HG03442 (cell line): Measurements from ENCODE around the gene MOV10.
"Not testable (repeated sequence)": the region's sequence is repeated elsewhere in the genome, so short reads cannot be mapped to it uniquely, and the experiment has no call there.

Experiments used
- ATAC-seq: cut with Tn5 transposase; IDR thresholded peaks from one replicate; pipeline ENCODE4 v1.9.1; 2021; ENCODE audit warnings: mild to moderate bottlenecking, moderate library complexity; ENCODE audit not compliant: unreplicated experiment

Gene MOV10

GRCh38 chr1:112674440-112674985 lies at the start of gene MOV10:
TSS of gene MOV10 (plus strand) at chr1:112674659. CDS start at chr1:112674913, 254 bp downstream.
- ATAC-seq = peak; percentile 45

DNA sequence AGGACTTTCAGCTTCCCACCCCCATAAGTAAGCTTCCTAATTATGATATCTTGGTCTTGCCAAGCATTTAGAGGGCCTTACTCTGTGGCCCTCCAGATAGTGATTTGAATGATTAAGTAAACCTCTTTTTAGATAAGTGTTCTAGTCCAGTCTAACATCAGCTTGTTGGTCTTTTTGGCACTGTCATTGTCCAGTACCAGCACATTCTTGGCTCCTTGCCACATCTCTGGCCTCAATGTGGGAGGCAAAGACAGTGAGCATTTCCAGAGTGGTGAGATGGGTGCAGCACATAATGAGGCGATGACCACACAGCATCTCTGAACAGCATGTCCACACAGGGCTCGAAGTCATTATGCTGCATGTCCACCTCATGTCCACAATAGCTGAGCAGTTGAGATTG lies 48.8 kb upstream of the MOV10 start:
- no peak for ATAC-seq

GRCh38 chr1:112626193-112626592 lies 48.3 kb upstream of the MOV10 start:
- ATAC-seq = no peak

DNA sequence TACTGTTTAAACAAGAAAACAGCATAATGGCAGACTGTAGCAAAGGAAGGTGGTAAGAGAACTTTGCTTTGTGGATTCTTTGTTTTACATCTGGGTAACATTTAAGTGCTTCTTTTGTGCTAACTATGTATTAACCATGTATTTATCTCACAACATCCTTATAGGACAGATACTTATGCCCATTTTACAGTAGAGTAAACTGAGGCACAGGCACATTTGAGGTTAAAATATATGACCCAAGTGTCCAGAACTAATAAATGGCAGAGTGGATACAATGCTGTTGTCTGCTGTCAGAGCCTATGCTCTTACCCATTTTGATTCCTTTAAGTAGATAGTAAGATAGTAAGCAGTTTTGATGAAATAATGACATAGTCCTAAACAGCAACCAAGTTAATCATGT lies 47.6 kb upstream of the MOV10 start:
- no peak for ATAC-seq

- no peak for ATAC-seq
These were observed 45.9 kb upstream of the MOV10 start for GRCh38 chr1:112628516-112628915.

DNA sequence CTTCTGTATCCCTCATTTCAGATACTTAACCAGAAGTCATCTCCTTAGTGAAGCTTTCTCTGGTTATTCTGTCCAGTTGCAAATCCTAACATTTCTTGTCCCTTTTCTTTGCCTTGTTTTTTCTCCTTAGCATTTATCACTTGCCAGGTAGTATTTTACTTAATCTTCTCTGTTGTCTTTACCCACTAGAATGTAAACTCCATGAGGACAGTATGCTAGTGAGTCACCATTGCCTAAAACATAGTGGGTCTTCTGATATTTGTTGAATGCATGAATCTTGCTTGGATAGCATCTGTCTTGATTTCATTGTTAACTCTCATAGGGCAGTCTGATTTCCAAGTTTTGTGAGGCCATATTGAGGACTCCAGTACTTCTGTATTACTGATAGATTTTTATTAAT lies 45.2 kb upstream of the MOV10 start:
- no peak for ATAC-seq

- no peak for ATAC-seq
These were observed 40.8 kb upstream of the MOV10 start for GRCh38 chr1:112633628-112634027.

DNA sequence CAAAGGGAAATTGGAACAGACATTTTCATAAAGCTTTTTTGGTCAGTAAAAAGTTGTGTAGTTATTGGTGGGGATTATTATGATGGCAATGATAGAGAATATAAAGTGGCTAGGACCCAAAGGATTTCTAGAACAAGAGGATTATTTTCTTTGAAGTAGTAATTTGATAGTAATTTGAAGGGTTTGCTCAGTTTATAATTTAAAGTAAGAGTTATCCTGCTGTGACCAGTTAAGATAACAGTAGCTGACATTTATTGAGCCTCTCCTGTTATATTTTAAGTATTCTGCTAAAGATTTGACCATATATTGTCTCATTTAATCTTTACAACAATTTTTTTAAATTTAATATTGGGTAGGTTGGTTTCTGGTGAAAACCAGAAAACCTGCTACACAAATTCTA lies 40.1 kb upstream of the MOV10 start:
- no peak for ATAC-seq

DNA sequence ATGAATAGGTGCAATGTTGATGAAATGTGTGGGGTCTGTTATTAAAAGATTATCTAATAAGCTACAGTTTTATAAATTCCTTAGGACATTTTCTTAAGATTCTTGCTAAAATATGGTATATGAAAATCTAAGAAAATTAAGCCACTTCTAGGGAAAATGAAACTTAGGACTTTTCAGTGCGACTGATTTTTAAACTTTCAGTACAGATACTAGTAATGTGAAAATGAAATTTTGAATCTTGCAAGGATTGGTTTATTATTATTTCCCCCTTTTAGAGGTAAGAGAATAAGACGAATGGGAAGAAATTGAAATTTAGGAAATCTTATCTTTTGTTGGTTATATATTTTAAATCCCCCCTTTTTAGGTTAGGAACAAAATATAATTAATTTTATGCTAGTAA lies 38.4 kb upstream of the MOV10 start:
- ATAC-seq = no peak

DNA sequence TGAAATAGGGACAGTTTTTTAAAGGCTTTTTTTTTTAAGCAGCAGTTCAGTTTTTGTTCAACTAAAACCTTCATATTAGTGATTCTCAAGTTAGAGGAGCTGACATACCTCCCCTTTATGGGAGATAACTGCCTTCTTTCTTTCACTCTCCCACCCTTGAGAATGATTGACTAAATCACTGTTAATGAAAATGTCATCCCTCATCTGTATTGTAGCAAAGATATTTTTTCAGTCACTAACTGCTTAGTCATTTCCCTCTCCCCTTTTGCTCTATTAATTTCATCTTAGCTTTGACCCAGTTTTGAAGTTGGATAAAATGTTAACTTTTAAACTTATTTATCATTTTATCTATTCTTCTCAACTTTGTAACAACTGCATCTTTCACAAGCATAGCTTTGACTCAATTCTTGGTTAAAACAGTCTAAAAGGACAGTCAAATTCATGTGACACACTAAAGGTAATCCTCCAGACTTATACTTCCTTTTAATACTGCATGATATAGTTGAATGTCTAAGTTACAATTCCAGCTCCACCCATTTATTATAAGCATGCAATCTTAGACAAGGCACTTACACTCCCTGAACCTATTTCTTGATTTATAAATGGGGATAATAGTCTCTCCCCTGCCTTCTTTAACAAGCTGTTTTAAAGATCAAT lies 37.7 kb upstream of the MOV10 start:
- ATAC-seq = no peak

- ATAC-seq = no peak
These were observed 37.0 kb upstream of the MOV10 start for GRCh38 chr1:112637254-112638109.

DNA sequence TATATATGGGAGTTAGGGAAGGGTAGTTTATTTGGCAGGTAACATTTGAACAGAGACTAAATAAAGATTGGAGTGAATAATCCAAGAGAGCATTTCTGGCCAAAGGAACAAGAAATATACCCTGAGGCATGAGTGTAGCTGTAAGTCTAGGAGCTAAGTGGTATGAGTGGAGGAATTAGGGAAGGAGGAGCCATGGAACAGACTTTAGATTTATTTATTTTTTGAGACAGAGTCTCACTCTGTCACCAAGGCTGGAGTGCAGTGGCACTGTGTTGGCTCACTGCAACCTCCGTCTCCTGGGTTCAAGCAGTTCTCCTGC lies 36.4 kb upstream of the MOV10 start:
- no peak for ATAC-seq

DNA sequence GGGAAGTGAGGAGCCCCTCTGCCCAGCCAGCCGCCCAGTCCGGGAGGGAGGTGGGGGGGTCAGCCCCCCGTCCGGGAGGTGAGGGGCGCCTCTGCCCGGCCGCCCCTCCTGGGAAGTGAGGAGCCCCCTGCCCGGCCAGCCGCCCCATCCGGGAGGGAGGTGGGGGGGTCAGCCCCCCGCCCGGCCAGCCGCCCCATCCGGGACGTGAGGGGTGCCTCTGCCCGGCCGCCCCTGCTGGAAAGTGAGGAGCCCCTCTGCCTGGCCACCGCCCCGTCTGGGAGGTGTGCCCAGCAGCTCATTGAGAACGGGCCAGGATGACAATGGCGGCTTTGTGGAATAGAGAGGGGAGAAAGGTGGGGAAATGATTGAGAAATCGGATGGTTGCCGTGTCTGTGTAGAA lies 34.0 kb upstream of the MOV10 start:
- ATAC-seq = not testable (repeated sequence)

DNA sequence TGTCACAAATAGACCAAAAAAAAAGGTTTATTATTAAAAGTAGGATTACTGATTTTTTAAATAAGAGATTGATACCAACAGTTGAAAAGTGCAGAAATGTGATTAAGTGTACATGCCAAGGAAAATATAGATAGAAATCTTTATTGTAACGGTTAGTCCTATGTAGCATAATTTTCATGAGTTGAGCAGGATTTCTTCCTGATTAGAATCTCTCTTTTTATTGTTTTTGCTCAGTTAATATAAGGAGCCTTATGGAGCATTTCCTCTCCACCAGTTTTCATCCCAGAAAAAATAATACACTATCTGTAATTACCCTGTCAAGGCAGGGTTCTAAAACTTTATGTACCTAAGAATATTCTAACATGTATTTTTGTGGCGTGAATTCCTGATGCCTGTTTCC lies 31.4 kb upstream of the MOV10 start:
- ATAC-seq = no peak

- no peak for ATAC-seq
These were observed 28.2 kb upstream of the MOV10 start for GRCh38 chr1:112646225-112646624.

DNA sequence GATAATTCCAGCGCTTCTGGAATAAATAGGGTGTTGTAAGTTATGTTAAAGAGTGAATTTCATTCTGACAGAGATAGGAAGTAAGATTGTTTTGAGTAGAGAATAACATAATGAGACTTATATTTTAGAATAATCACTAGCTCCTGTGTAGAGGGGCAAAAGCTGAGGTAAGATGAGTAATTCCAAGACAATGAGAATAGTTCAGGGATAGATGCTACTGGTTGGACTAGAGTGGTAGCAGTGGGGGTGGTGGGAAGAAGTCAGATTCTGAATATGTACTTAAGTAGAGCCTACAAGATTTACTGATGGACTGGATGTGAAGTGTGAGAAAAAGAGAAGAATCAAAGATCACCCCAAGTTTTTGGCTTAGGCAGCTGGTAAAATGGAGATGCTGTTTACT lies 23.3 kb upstream of the MOV10 start:
- ATAC-seq = no peak

- no peak for ATAC-seq
These were observed 8.6 kb upstream of the MOV10 start for GRCh38 chr1:112665857-112666256.

GRCh38 chr1:112666946-112667345 lies 7.5 kb upstream of the MOV10 start:
- no peak for ATAC-seq

DNA sequence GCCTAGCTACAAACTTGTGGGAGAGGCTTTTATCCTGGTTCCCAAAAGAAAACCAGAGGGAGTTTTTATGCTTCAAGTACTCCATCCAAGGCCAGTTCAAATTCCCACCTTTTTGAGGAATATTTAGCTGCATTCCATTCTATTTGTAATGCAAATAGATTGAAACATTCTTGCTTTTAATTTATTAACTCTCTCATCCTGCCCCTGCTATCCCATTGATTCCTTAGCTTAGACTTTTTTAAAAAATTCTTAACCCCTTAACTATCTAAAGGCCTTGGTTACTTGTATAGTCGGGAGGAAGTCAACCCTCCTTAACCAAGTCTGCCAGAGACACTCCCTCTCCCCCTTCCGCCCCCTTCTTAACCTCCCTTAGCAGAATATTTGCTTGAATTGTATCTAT lies 2.5 kb upstream of the MOV10 start:
- ATAC-seq = no peak

DNA sequence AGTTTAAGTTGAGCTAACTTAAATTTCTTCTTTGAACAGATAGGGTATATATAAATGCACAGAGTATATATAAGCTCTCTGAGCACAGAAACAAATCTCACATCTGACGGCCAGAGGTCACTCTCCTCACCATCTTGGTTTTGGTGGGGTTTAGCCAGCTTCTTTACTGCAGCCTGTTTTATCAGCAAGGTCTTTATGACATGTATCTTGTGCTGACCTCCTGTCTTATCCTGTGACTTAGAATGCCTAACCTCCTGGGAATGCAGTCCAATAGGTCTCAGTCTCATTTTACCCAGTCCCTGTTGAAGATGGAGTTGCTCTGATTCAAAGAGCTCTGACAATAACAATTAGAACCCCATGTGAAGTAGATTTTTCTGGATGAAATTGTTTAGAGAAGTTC lies 1.6 kb upstream of the MOV10 start:
- ATAC-seq = no peak

- ATAC-seq = peak; percentile 4
These were observed 643 bp upstream of the MOV10 start for GRCh38 chr1:112673592-112674439.
